WTC11 (cell line): Measurements from ENCODE around the gene MTA1. TPM values are rescaled to one million over a fixed set of nuclear protein-coding genes. Genes with fewer than 3 reads are reported as not detected.

Experiments
- ATAC-seq: fragments of 200-7000 bp; cut with Tn5 transposase; 2 replicates; pipeline ENCODE4 v1.10.0; 2021; ENCODE audit warnings: mild to moderate bottlenecking, moderate library complexity
- CTCF ChIA-PET: fragments of 300-600 bp; sonication (Branson Sonifier 250); formaldehyde crosslinking; loops from one replicate; lab custom pipeline; 2021; ENCODE audit warnings: antibody characterized with exemption; lab: Charles Lee
- POLR2A ChIA-PET: fragments of 350-600 bp; sonication (Branson Sonifier 250); formaldehyde crosslinking; loops from one replicate; lab custom pipeline; 2021; ENCODE audit warnings: antibody characterized with exemption; lab: Charles Lee
- DNase-seq: peaks from one replicate; pipeline ENCODE4 v3.0.0; 2021; ENCODE audit warnings: low spot score
- H3K27ac Mint-ChIP-seq: 2 replicates; pipeline ENCODE4 v1.8.0; 2021; ENCODE audit warnings: mixed read lengths
- H3K27me3 Mint-ChIP-seq: 2 replicates; pipeline ENCODE4 v1.8.0; 2021; ENCODE audit warnings: low read depth, mild to moderate bottlenecking, moderate library complexity, mixed read lengths
- H3K36me3 Mint-ChIP-seq: 2 replicates; pipeline ENCODE4 v1.8.0; 2021; ENCODE audit warnings: mixed read lengths
- H3K4me1 Mint-ChIP-seq: 2 replicates; pipeline ENCODE4 v1.8.0; 2022; ENCODE audit warnings: mixed read lengths
- H3K4me3 Mint-ChIP-seq: 2 replicates; pipeline ENCODE4 v1.8.0; 2021; ENCODE audit warnings: mild to moderate bottlenecking, moderate library complexity, mixed read lengths
- H3K9me3 Mint-ChIP-seq: 2 replicates; pipeline ENCODE4 v1.8.0; 2021; ENCODE audit warnings: mixed read lengths
- E2F4 ChIP-seq: sonication (generic); formaldehyde crosslinking; IDR thresholded peaks from 2 replicates; pipeline ENCODE4 v1.8.1; 2022; ENCODE audit warnings: low read depth, mild to moderate bottlenecking, moderate library complexity, missing genetic modification reagents, borderline replicate concordance
- ERG ChIP-seq: fragments of 250-450 bp; sonication (Bioruptor Pico); IDR thresholded peaks from 2 replicates; pipeline ENCODE4 v1.8.0; 2021; ENCODE audit warnings: mild to moderate bottlenecking
- FOXP4 ChIP-seq: sonication (generic); formaldehyde crosslinking; IDR thresholded peaks from 2 replicates; pipeline ENCODE4 v1.8.0; 2022; ENCODE audit warnings: mild to moderate bottlenecking, missing genetic modification reagents
- HMGXB4 ChIP-seq: sonication (generic); formaldehyde crosslinking; IDR thresholded peaks from 2 replicates; pipeline ENCODE4 v1.8.1; 2023; ENCODE audit warnings: mild to moderate bottlenecking, moderate library complexity, missing genetic modification reagents
- NFE2L1 ChIP-seq: sonication (generic); formaldehyde crosslinking; IDR thresholded peaks from 2 replicates; pipeline ENCODE4 v1.8.1; 2023; ENCODE audit warnings: missing genetic modification reagents
- PRDM15 ChIP-seq: sonication (generic); formaldehyde crosslinking; IDR thresholded peaks from 2 replicates; pipeline ENCODE4 v1.8.0; 2022; ENCODE audit warnings: missing genetic modification reagents
- PREB ChIP-seq: sonication (generic); formaldehyde crosslinking; IDR thresholded peaks from 2 replicates; pipeline ENCODE4 v1.8.1; 2022; ENCODE audit warnings: mild to moderate bottlenecking, missing genetic modification reagents, moderate library complexity, borderline replicate concordance
- RORB ChIP-seq: fragments of 250-450 bp; sonication (Bioruptor Pico); IDR thresholded peaks from 2 replicates; pipeline ENCODE4 v1.9.0; 2021; ENCODE audit warnings: mild to moderate bottlenecking
- SMAD3 ChIP-seq: sonication (generic); formaldehyde crosslinking; IDR thresholded peaks from 2 replicates; pipeline ENCODE4 v1.8.0; 2022; ENCODE audit warnings: missing genetic modification reagents, mild to moderate bottlenecking, borderline replicate concordance
- SMAD4 ChIP-seq: sonication (generic); formaldehyde crosslinking; IDR thresholded peaks from 2 replicates; pipeline ENCODE4 v1.8.0; 2022; ENCODE audit warnings: mild to moderate bottlenecking, missing genetic modification reagents
- SOX15 ChIP-seq: fragments of 250-450 bp; sonication (Bioruptor Pico); IDR thresholded peaks from 2 replicates; pipeline ENCODE4 v1.9.0; 2021; ENCODE audit warnings: mild to moderate bottlenecking
- TP53 ChIP-seq: sonication (generic); formaldehyde crosslinking; IDR thresholded peaks from 2 replicates; pipeline ENCODE4 v1.8.1; 2023; ENCODE audit warnings: mild to moderate bottlenecking, missing genetic modification reagents
- ZBTB43 ChIP-seq: sonication (generic); formaldehyde crosslinking; IDR thresholded peaks from 2 replicates; pipeline ENCODE4 v1.8.1; 2023; ENCODE audit warnings: mild to moderate bottlenecking, missing genetic modification reagents
- ZNF232 ChIP-seq: sonication (generic); formaldehyde crosslinking; IDR thresholded peaks from 2 replicates; pipeline ENCODE4 v1.8.0; 2022; ENCODE audit warnings: mild to moderate bottlenecking, missing genetic modification reagents
- total RNA-seq: library from RNA; stranded (reverse); gene quantifications from 3 replicates; pipeline ENCODE4 v1.2.3, GENCODE V29; 2021

MTA1 gene
- total RNA-seq, 1 experiment from 2014 or later, result 279 TPM

- ATAC-seq (no peak), DNase-seq (no peak)
- CTCF ChIA-PET, result interaction anchor here (0.7 kb wide), 1 partner anchor 63 kb away, joined by 3 read pairs; no protein-coding TSS in a partner anchor
- H3K36me3 Mint-ChIP-seq, result peaks cover 6% of the 10 kb centered on the region
- POLR2A ChIA-PET, result no interaction called here
- no peaks in the 10 kb centered on the region for H3K9me3 Mint-ChIP-seq
- TF ChIP-seq SMAD4 (CRISPR knock-in tag), result no peak
- TF ChIP-seq TP53, result no peak
- no peak for TF ChIP-seq ERG (CRISPR knock-in tag)
- TF ChIP-seq ZBTB43 (CRISPR knock-in tag), result no peak
- no peak for TF ChIP-seq E2F4 (CRISPR knock-in tag)
- TF ChIP-seq PREB (CRISPR knock-in tag), result no peak
- no peak for TF ChIP-seq RORB
- no peak for TF ChIP-seq NFE2L1 (CRISPR knock-in tag)
- no peak for TF ChIP-seq ZNF232 (CRISPR knock-in tag)
- TF ChIP-seq HMGXB4 (CRISPR knock-in tag), result no peak
- TF ChIP-seq SMAD3, result no peak
- TF ChIP-seq SOX15 (CRISPR knock-in tag), result no peak
- TF ChIP-seq FOXP4, result no peak
- TF ChIP-seq PRDM15, result no peak
- H3K4me1 Mint-ChIP-seq, result peaks cover 21% of the 10 kb centered on the region
- H3K27me3 Mint-ChIP-seq, result peaks cover 42% of the 10 kb centered on the region
- no peak overlapping the region for H3K27ac Mint-ChIP-seq
- H3K4me3 Mint-ChIP-seq, result peak overlapping the region; percentile 27; the same call in 1 of the 2 replicates
Measured at GRCh38 chr14:105417690-105418121, 1.9 kb upstream of the MTA1 start.
